Liver (tissue), 9 donors: ENCODE measurements around the gene PCDH19. TPM values are rescaled to one million over a fixed set of nuclear protein-coding genes. Genes with fewer than 3 reads are reported as not detected.

Experiments
- DNase-seq: peaks from one replicate; pipeline ENCODE4 v3.0.0-alpha.2; 2017; ENCODE audit warnings: low spot score
- H3K27ac ChIP-seq, 2 donors: one replicate each; pipeline ENCODE4 v1.7.0; 2013; ENCODE audit warnings: inconsistent platforms in 2 of 2, low read length in 2 of 2, control low read depth in 1 of 2, low read depth in 1 of 2, mild to moderate bottlenecking in 1 of 2
- H3K27me3 ChIP-seq, 4 donors: one replicate each; pipeline versions ENCODE4 v1.6.1 to v1.7.0; 2013; ENCODE audit warnings: low read length in 3 of 4, inconsistent platforms in 1 of 4, mild to moderate bottlenecking in 1 of 4, moderate library complexity in 1 of 4; ENCODE audit not compliant: control insufficient read depth in 4 of 4, insufficient read depth in 4 of 4
- H3K36me3 ChIP-seq, 4 donors: one replicate each; pipeline versions ENCODE4 v1.6.1 to v1.7.0; 2013; ENCODE audit warnings: low read length in 3 of 4, mild to moderate bottlenecking in 3 of 4, low read depth in 1 of 4, moderate library complexity in 1 of 4; ENCODE audit not compliant: control insufficient read depth in 4 of 4, insufficient read depth in 3 of 4
- H3K4me1 ChIP-seq, 4 donors: one replicate each; pipeline versions ENCODE4 v1.6.1 to v1.7.0; 2013; ENCODE audit warnings: low read length in 3 of 4, mild to moderate bottlenecking in 3 of 4, moderate library complexity in 1 of 4; ENCODE audit not compliant: control insufficient read depth in 4 of 4, insufficient read depth in 4 of 4
- H3K4me3 ChIP-seq, 3 donors: one replicate each; pipeline versions ENCODE4 v1.6.1 to v1.7.0; 2013; ENCODE audit warnings: low read length in 3 of 3, control low read depth in 1 of 3, low read depth in 1 of 3, mild to moderate bottlenecking in 1 of 3
- H3K9ac ChIP-seq, 2 donors: one replicate each; pipeline ENCODE4 v1.7.0; 2013; ENCODE audit warnings: low read length in 2 of 2, mild to moderate bottlenecking in 2 of 2, moderate library complexity in 2 of 2, control low read depth in 1 of 2, low read depth in 1 of 2
- H3K9me3 ChIP-seq, 4 donors: one replicate each; pipeline versions ENCODE4 v1.6.1 to v1.7.0; 2013; ENCODE audit warnings: low read length in 3 of 4; ENCODE audit not compliant: control insufficient read depth in 4 of 4
- EGR1 ChIP-seq, 2 donors: IDR thresholded peaks; 2 replicates each; pipeline ENCODE4 v1.6.1; 2016 to 2018; ENCODE audit warnings: antibody characterized with exemption in 2 of 2, low read depth in 2 of 2
- FOXA2 ChIP-seq: IDR thresholded peaks from 2 replicates; pipeline ENCODE4 v1.6.1; 2016; ENCODE audit warnings: antibody characterized with exemption
- HNF4A ChIP-seq, 2 donors: conservative IDR thresholded peaks; 2 replicates each; pipeline ENCODE4 v1.6.1; 2016; ENCODE audit warnings: antibody characterized with exemption in 2 of 2, mild to moderate bottlenecking in 2 of 2
- HNF4G ChIP-seq: IDR thresholded peaks from 2 replicates; pipeline ENCODE4 v1.6.1; 2016; ENCODE audit warnings: antibody characterized with exemption
- NR2F2 ChIP-seq: IDR thresholded peaks from 2 replicates; pipeline ENCODE4 v1.6.1; 2016; ENCODE audit warnings: antibody characterized with exemption
- RAD21 ChIP-seq, 2 donors: IDR thresholded peaks; 2 replicates each; pipeline ENCODE4 v1.6.1; 2016; ENCODE audit warnings: antibody characterized with exemption in 2 of 2, mild to moderate bottlenecking in 2 of 2
- TAF1 ChIP-seq: conservative IDR thresholded peaks from 2 replicates; pipeline ENCODE4 v1.6.1; 2016; ENCODE audit warnings: antibody characterized with exemption, mild to moderate bottlenecking
- YY1 ChIP-seq: IDR thresholded peaks from 2 replicates; pipeline ENCODE4 v1.6.1; 2016; ENCODE audit warnings: antibody characterized with exemption, mild to moderate bottlenecking
- WGBS: extraction: QIAGEN DNeasy Blood & Tissue Kit; methylation state at CpG from one replicate; pipeline ENCODE4 v1.1.7; 2013; 5-methylcytosine and 5-hydroxymethylcytosine counted together
- polyA plus RNA-seq, 2 donors: library from polyadenylated mRNA; stranded (reverse) in 1 of 2; unstranded in 1 of 2; fragments of 200-250 nt in 1 of 2; fragments of >200 nt in 1 of 2; fragmentation: Nextera tagmentation in 1 of 2; extraction: Ambion mirVana in 1 of 2; gene quantifications; one replicate each; pipeline versions ENCODE4 v1.2.1 to v1.2.3, GENCODE V29; 2013 to 2015
- total RNA-seq, 2 donors: library from RNA; depleted of rRNA; stranded (reverse); fragments of >200 nt; gene quantifications; one replicate each; pipeline ENCODE4 v1.2.3, GENCODE V29; 2014
- TF ChIP-seq, protein P1 (sequence below): fragments of 150-350 bp; IDR thresholded peaks from 2 replicates; pipeline ENCODE4 v1.5.1; 2017; ENCODE audit warnings: improper control_type of control experiment, low read depth, low read length; ENCODE audit not compliant: missing input control
- TF ChIP-seq, protein P2 (sequence below): IDR thresholded peaks from 2 replicates; pipeline ENCODE4 v1.6.1; 2016; ENCODE audit warnings: antibody characterized with exemption
- TF ChIP-seq, protein P3 (sequence below): IDR thresholded peaks from 2 replicates; pipeline ENCODE4 v1.6.1; 2016; ENCODE audit warnings: antibody characterized with exemption
- TF ChIP-seq, protein P4 (sequence below): IDR thresholded peaks from 2 replicates; pipeline ENCODE4 v1.6.1; 2016; ENCODE audit warnings: antibody characterized with exemption
- donor health status: healthy.
- donor health status: healthy.
- donor health status: healthy.
- donor health status: healthy.
- donor health status: healthy.

PCDH19 gene
- total and polyA plus RNA-seq, 4 donors: 0.03 to 0.44 (median 0.17) TPM; not detected in 1

DNA sequence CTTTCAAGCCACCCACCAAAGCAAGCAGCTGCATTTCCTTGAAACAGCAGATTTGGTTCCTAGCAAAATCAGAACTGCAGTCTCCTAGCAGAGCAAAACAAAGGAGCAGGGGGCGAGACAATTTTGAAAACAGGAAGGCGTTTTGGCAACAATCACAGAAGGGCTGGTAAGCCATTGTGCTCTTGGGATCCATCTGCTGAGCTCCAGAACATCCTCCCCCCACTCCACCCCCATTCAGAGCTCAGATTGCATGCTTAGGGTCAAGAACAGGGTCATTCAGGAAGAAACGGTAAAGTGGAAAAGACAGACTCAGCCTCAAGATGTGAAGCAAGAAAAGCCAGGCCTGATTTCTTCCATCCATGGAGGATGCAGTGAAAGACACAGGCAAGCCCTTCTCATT is 7.6 kb upstream of the PCDH19 start:
- 56% methylated on average over 3 of the region's 3 CpGs for WGBS
- no peak for DNase-seq
- Histone ChIP-seq H3K4me1 (no peaks in the 10 kb centered on the region), H3K36me3 (no peaks in the 10 kb centered on the region), H3K27me3 (no peaks in the 10 kb centered on the region), H3K9ac (no peak overlapping the region), H3K9me3 (no peaks in the 10 kb centered on the region), H3K27ac (no peak overlapping the region), H3K4me3 (no peak overlapping the region)
- TF ChIP-seq TAF1 (no peak), RAD21 (IDR thresholded peaks at IDR 0.05) (no peak), NR2F2 (peak; percentile 39)

DNA sequence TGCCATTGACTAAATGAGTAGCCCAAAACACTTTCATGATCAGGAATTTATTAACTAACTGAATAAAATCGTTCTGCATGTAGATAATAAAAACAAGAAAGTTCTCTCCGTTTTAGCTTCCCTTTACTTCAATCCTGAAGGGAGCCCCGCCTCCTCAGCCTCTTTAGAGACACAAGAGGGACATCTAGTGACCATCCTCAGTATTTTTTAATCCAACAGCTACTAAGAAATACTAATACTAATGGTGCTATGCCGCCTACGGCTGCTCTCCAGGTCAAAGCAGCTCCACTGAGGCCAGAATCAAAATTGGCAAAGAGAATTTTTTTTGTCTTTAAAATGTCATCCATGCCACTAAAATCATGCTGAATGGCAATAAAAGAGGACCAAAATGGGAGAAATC is 3.2 kb upstream of the PCDH19 start:
- peaks cover 5 to 28% (median 11%) of the 10 kb centered on the region in 4 donors for H3K4me1 ChIP-seq
- no peak for TF ChIP-seq HNF4A (conservative IDR thresholded peaks at IDR 0.05)
- TF ChIP-seq, protein P1, sequence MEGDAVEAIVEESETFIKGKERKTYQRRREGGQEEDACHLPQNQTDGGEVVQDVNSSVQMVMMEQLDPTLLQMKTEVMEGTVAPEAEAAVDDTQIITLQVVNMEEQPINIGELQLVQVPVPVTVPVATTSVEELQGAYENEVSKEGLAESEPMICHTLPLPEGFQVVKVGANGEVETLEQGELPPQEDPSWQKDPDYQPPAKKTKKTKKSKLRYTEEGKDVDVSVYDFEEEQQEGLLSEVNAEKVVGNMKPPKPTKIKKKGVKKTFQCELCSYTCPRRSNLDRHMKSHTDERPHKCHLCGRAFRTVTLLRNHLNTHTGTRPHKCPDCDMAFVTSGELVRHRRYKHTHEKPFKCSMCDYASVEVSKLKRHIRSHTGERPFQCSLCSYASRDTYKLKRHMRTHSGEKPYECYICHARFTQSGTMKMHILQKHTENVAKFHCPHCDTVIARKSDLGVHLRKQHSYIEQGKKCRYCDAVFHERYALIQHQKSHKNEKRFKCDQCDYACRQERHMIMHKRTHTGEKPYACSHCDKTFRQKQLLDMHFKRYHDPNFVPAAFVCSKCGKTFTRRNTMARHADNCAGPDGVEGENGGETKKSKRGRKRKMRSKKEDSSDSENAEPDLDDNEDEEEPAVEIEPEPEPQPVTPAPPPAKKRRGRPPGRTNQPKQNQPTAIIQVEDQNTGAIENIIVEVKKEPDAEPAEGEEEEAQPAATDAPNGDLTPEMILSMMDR: peak; percentile 54
- TF ChIP-seq RAD21 (IDR thresholded peaks at IDR 0.05): peak; percentile 82 to 85
- TF ChIP-seq YY1: no peak
- TF ChIP-seq FOXA2: no peak
- TF ChIP-seq, protein P2, sequence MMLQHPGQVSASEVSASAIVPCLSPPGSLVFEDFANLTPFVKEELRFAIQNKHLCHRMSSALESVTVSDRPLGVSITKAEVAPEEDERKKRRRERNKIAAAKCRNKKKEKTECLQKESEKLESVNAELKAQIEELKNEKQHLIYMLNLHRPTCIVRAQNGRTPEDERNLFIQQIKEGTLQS: no peak
- H3K36me3 ChIP-seq: no peaks in the 10 kb centered on the region
- no peak overlapping the region for H3K4me3 ChIP-seq
- H3K27me3 ChIP-seq: peaks cover 0 to 5% (median 0%) of the 10 kb centered on the region in 4 donors
- H3K27ac ChIP-seq: no peak overlapping the region
- no peak for DNase-seq
- no peaks in the 10 kb centered on the region for H3K9me3 ChIP-seq
- 1% methylated on average over 5 of the region's 5 CpGs for WGBS
- H3K9ac ChIP-seq: no peak overlapping the region

DNA sequence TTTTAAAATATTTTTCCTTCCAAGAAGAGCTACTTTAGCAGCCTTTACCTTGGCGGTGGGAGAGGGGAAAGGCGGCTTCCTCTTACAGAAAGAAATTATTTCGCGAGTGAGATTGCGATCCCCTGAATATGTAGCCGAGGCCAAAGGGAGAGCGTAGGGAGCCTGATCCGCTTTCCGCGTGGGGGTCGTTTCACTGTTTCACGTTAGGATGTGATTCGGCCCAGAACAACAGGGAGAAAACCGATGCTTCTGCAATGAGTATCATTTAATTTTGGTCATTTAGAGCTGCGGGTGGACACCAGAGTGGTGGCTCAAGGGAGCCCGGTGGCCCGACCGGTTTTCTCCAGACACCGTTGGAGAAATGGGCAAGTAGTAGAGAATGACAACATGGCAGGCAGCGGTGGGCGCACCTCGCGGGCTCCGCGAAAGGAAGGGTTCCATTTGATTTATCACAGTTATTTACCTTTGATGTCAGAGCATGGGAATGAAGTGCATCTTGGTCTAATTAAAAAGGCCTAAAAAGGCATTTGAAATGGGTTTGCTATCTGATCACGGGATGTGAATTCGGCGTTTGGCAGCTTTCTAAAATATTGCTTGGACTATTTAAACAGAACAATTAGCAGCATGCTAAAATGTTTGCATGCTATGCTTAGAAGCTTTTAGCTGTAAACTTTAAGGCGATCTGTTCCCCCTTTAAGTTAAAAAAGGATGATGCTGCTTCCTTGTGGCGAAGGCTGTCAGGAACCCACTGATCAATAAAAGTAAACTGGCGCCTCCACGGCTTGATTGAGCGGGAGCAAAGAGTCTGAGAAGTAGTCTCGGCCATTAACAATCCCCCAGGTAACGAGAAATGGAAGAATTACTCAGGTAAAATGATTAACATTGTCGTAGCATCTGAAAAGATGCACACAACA is 2.0 kb upstream of the PCDH19 start:
- peaks cover 0 to 10% (median 4%) of the 10 kb centered on the region in 4 donors for H3K27me3 ChIP-seq
- DNase-seq: no peak
- no peak overlapping the region for H3K4me3 ChIP-seq
- peaks cover 0 to 5% (median under 1%) of the 10 kb centered on the region in 4 donors for H3K9me3 ChIP-seq
- no peak overlapping the region for H3K27ac ChIP-seq
- no peaks in the 10 kb centered on the region for H3K36me3 ChIP-seq
- TF ChIP-seq HNF4G (no peak), EGR1 (IDR thresholded peaks at IDR 0.05; ENCODE audit: low read depth in 2 of 2) (no peak), NR2F2 (no peak), FOXA2 (no peak), HNF4A (conservative IDR thresholded peaks at IDR 0.05) (no peak)
- TF ChIP-seq, protein P3, sequence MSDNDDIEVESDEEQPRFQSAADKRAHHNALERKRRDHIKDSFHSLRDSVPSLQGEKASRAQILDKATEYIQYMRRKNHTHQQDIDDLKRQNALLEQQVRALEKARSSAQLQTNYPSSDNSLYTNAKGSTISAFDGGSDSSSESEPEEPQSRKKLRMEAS: no peak
- TF ChIP-seq, protein P4, sequence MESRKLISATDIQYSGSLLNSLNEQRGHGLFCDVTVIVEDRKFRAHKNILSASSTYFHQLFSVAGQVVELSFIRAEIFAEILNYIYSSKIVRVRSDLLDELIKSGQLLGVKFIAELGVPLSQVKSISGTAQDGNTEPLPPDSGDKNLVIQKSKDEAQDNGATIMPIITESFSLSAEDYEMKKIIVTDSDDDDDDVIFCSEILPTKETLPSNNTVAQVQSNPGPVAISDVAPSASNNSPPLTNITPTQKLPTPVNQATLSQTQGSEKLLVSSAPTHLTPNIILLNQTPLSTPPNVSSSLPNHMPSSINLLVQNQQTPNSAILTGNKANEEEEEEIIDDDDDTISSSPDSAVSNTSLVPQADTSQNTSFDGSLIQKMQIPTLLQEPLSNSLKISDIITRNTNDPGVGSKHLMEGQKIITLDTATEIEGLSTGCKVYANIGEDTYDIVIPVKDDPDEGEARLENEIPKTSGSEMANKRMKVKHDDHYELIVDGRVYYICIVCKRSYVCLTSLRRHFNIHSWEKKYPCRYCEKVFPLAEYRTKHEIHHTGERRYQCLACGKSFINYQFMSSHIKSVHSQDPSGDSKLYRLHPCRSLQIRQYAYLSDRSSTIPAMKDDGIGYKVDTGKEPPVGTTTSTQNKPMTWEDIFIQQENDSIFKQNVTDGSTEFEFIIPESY: no peak
- WGBS: 13% methylated on average over 36 of the region's 36 CpGs
- H3K9ac ChIP-seq: no peak overlapping the region
- H3K4me1 ChIP-seq: peaks cover 7 to 34% (median 11%) of the 10 kb centered on the region in 4 donors
